HEK293 (cell line): ENCODE data around the gene TSHZ2.

Experiments
- MYNN ChIP-seq: fragments of 450-650 bp; formaldehyde crosslinking; IDR thresholded peaks from 2 replicates; pipeline ENCODE4 v1.5.1; 2016; ENCODE audit warnings: missing biosample characterization, missing genetic modification characterization, borderline replicate concordance
- TCF7L2 ChIP-seq: IDR thresholded peaks from 2 replicates; pipeline ENCODE4 v1.6.1; 2011; ENCODE audit warnings: low read depth, mild to moderate bottlenecking, inconsistent platforms, low read length, moderate library complexity, borderline replicate concordance

DNA sequence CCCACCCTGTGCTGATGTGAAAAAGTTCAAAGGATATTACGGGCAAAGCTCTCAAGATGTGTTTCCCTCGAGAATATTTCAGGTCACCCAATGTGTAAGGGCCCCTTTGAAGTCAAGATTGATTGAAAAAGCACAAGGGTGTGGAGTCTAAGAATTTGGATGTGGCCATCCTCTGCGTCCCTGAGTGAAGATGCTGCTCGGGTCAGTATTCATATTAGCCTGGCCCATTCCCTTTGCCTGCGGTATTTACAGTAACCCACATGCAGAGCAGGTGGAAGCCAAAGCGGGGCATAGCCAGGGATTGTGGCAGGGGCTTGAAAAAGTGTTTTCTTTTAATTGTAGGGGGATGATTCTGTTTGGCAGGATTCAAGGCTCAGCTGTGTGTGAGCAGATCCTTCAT, 211.0 kb downstream of the TSHZ2 start:
- TF ChIP-seq MYNN (tag by site-specific recombination): no peak
- TF ChIP-seq TCF7L2: no peak
